GM13976 (cell line): ENCODE results near the gene MAB21L2.

ENCODE experiments used
- DNase-seq: peaks from one replicate; pipeline ENCODE4 v3.0.0; 2012; ENCODE audit warnings: low spot score
- in situ Hi-C: fragments of 300-500 bp; cut with MboI; formaldehyde crosslinking; loops from one replicate; pipeline ENCODE4 v1.12.0; 2022; ENCODE audit warnings: low sequenced_read_pairs, mixed read lengths, inconsistent platforms; ENCODE audit not compliant: unreplicated experiment
- TF ChIP-seq, protein P1 (sequence below): IDR thresholded peaks from 2 replicates; pipeline ENCODE4 v1.5.1; 2012; ENCODE audit warnings: borderline replicate concordance, mild to moderate bottlenecking; ENCODE audit not compliant: insufficient read depth; ENCODE audit errors: extremely low read depth, missing control alignments, control extremely low read depth

MAB21L2 gene

GRCh38 chr4:150574678-150575077, 7.3 kb upstream of the MAB21L2 start:
- TF ChIP-seq, protein P1, sequence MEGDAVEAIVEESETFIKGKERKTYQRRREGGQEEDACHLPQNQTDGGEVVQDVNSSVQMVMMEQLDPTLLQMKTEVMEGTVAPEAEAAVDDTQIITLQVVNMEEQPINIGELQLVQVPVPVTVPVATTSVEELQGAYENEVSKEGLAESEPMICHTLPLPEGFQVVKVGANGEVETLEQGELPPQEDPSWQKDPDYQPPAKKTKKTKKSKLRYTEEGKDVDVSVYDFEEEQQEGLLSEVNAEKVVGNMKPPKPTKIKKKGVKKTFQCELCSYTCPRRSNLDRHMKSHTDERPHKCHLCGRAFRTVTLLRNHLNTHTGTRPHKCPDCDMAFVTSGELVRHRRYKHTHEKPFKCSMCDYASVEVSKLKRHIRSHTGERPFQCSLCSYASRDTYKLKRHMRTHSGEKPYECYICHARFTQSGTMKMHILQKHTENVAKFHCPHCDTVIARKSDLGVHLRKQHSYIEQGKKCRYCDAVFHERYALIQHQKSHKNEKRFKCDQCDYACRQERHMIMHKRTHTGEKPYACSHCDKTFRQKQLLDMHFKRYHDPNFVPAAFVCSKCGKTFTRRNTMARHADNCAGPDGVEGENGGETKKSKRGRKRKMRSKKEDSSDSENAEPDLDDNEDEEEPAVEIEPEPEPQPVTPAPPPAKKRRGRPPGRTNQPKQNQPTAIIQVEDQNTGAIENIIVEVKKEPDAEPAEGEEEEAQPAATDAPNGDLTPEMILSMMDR: no peak
- no peak for DNase-seq
- in situ Hi-C loops: no loop called here

GRCh38 chr4:150577796-150578195, 4.2 kb upstream of the MAB21L2 start:
- TF ChIP-seq, protein P1: no peak
- DNase-seq: no peak
- in situ Hi-C loops: no loop called here

GRCh38 chr4:150578745-150579501, 3.0 kb upstream of the MAB21L2 start:
- DNase-seq: no peak
- in situ Hi-C loops: no loop called here
- TF ChIP-seq, protein P1: no peak

DNA sequence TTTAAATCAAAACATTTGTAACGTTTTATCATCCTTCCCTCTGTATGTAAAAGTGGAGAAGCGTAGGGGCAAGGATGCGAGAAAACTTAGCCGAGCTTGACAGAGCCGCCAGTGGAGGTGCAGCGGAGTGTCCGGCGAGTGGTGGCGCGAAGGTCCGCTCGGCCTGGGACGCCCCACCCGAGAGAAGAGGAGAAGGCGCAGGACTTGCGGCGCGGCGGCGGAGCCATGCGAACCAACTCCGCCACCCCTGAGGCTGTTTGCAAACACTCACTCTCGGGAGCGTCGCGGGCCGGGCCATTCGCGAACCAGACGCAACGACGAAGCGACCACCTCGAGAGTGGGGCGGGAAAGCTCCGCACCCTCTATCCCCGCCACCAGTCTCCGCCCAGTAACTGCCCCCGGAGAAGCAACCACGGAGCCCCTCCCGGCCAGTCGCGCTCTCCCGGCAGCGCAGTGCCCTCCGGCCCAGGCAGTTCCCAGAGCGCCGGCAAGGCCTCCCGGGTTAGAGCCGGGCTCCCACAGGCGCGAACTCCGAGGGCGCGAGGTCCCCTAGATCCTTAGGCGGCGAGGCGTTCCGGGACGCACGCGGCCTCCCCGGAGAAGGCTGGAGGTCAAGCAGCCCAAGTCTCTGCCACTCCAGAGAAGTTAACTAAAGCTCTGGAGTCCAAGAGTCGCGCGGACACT, 2.3 kb upstream of the MAB21L2 start:
- no peak for DNase-seq
- in situ Hi-C loops: no loop called here
- TF ChIP-seq, protein P1: no peak

DNA sequence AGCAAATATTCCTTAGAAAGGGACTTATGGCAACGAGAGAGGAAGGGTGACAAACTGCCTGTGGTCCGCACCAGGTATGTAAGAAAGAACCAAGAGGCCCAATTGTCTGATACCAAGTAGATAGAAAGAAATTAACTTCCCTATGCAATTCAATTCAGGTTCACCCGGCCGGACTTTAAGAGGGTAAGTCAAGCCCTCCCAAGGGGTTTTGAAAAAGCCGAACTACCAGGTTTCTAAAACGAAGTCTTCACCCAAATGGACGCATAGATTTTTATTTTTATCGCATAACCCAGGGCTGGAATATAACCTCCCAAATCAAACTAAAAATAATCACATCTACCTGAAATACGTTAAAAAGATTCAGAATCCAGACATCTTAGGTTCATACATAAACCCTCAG, 1.6 kb upstream of the MAB21L2 start:
- in situ Hi-C loops: no loop called here
- no peak for DNase-seq
- TF ChIP-seq, protein P1: no peak

- in situ Hi-C loops: no loop called here
- TF ChIP-seq, protein P1: no peak
- no peak for DNase-seq
Measured at GRCh38 chr4:150581056-150581605, 820 bp upstream of the MAB21L2 start.
